ENCODE measurements around the gene FGA.

Gene FGA

DNA sequence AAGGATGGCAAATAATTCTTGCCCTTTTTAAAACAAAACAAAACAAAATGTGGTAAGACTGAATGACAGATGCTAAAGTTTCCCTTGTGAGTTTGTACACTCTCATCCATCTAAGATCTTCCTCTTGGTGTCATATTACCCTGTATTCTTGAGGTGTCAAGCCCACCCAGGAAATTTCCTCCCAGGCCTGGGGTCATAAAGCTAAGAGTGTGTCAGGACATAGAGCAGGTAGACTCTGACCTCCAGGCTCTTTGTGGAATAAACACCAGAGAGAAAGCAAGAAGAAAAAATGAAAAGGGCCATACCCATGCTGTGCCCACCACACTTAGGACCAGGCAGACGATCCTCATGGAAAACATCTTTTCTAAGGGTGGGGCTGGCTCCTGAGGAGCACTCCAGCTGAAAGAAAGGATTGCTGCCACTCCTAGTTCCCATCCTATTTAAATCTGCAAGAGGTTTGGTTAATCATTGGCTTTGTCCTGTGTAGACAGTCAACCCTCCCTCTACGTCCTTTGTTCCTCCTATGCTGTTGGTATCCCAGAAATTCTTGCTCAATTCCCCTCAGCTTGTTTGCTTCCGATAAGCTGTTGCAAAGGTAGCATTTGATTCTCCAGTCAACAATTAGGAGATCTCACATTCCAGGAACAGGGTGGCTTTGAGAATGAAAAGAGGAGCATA is at the start of gene FGA:
Gene FGA (minus strand): TSS at position 414 of the 678 bp plus-strand sequence. CDS start 55 bp downstream, at position 359.
- DNase-seq (ENCODE audit: low spot score): no peak
- Mint-ChIP-seq H3K36me3 (ENCODE audit: low read depth) (no peaks in the 10 kb centered on the region), H3K27me3 (ENCODE audit: low read depth) (peaks cover 6% of the 10 kb centered on the region), H3K4me3 (no peak within 1 kb of the TSS), H3K4me1 (ENCODE audit: low read depth) (no peaks in the 10 kb centered on the region), H3K27ac (no peak within 1 kb of the TSS), H3K9me3 (no peaks in the 10 kb centered on the region)

- peaks cover 10% of the 10 kb centered on the region for H3K27me3 Mint-ChIP-seq (ENCODE audit: low read depth)
- DNase-seq (ENCODE audit: low spot score): no peak
- H3K27ac Mint-ChIP-seq: no peak overlapping the region
Measured at GRCh38 chr4:154634058-154634457, 43.5 kb upstream of the FGA start.

GRCh38 chr4:154631828-154632227 is 41.3 kb upstream of the FGA start:
- H3K36me3 Mint-ChIP-seq (ENCODE audit: low read depth): no peaks in the 10 kb centered on the region
- DNase-seq (ENCODE audit: low spot score): no peak
- H3K4me3 Mint-ChIP-seq: no peak overlapping the region
- no peaks in the 10 kb centered on the region for H3K4me1 Mint-ChIP-seq (ENCODE audit: low read depth)
- H3K27ac Mint-ChIP-seq: no peak overlapping the region
- peaks cover 10% of the 10 kb centered on the region for H3K27me3 Mint-ChIP-seq (ENCODE audit: low read depth)
- H3K9me3 Mint-ChIP-seq: no peaks in the 10 kb centered on the region

More at GRCh38 chr4:154634058-154634457, 43.5 kb upstream of the FGA start:
- no peaks in the 10 kb centered on the region for H3K9me3 Mint-ChIP-seq
- no peaks in the 10 kb centered on the region for H3K4me1 Mint-ChIP-seq (ENCODE audit: low read depth)
- H3K36me3 Mint-ChIP-seq (ENCODE audit: low read depth): no peaks in the 10 kb centered on the region
- H3K4me3 Mint-ChIP-seq: no peak overlapping the region

- no peaks in the 10 kb centered on the region for H3K4me1 Mint-ChIP-seq (ENCODE audit: low read depth)
- no peak for DNase-seq (ENCODE audit: low spot score)
- no peak overlapping the region for H3K4me3 Mint-ChIP-seq
- H3K36me3 Mint-ChIP-seq (ENCODE audit: low read depth): no peaks in the 10 kb centered on the region
- H3K27me3 Mint-ChIP-seq (ENCODE audit: low read depth): peaks cover 21% of the 10 kb centered on the region
- H3K27ac Mint-ChIP-seq: no peak overlapping the region
- H3K9me3 Mint-ChIP-seq: no peaks in the 10 kb centered on the region
Measured at GRCh38 chr4:154630324-154630723, 39.8 kb upstream of the FGA start.

DNA sequence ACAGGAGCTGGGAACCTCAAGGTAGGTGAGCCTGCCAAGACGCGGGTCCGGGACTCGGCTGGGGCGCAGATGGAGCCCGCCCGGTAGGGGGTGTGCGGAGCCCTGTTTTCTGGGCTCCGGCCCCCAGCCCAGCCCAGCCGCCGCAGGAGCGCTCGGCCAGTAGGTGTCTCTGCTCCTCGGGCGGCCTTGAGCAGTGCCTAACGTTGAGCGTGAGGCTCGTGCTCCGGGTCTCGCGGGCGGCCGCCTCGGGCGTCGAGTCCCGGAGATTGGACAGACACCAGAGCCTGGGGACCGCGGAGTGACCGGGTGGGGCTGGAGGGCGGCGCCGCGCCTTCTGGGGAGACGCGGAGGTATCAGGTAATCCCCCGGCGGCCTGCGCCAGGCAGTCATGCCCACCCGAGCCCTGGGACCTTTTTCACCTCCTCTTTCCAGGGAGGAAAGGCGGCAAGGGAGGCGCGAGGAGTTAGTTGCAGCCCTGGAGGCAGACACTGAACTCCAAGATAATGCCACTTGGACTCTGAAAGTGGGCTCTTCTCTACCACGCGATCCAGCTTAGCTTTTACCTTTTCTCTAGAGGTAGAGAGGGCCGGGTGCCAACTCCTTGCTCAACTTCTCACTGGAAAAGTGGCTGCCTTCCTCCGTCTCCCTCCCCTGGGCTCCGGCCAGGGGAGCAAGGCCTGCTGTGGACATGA is 36.4 kb upstream of the FGA start:
- Mint-ChIP-seq H3K4me3 (no peak overlapping the region), H3K27ac (no peak overlapping the region), H3K4me1 (ENCODE audit: low read depth) (no peaks in the 10 kb centered on the region), H3K9me3 (no peaks in the 10 kb centered on the region), H3K36me3 (ENCODE audit: low read depth) (no peaks in the 10 kb centered on the region), H3K27me3 (ENCODE audit: low read depth) (peaks cover 17% of the 10 kb centered on the region)
- DNase-seq (ENCODE audit: low spot score): peak; percentile 44

- Mint-ChIP-seq H3K4me1 (ENCODE audit: low read depth) (no peaks in the 10 kb centered on the region), H3K36me3 (ENCODE audit: low read depth) (no peaks in the 10 kb centered on the region), H3K9me3 (no peaks in the 10 kb centered on the region), H3K27ac (no peak overlapping the region), H3K27me3 (ENCODE audit: low read depth) (peaks cover 20% of the 10 kb centered on the region), H3K4me3 (no peak overlapping the region)
- no peak for DNase-seq (ENCODE audit: low spot score)
Measured at GRCh38 chr4:154625971-154626370, 35.4 kb upstream of the FGA start.

- DNase-seq (ENCODE audit: low spot score): no peak
- H3K27ac Mint-ChIP-seq: no peak overlapping the region
- H3K36me3 Mint-ChIP-seq (ENCODE audit: low read depth): no peaks in the 10 kb centered on the region
- no peak overlapping the region for H3K4me3 Mint-ChIP-seq
- H3K9me3 Mint-ChIP-seq: no peaks in the 10 kb centered on the region
- H3K27me3 Mint-ChIP-seq (ENCODE audit: low read depth): peaks cover 17% of the 10 kb centered on the region
- H3K4me1 Mint-ChIP-seq (ENCODE audit: low read depth): no peaks in the 10 kb centered on the region
Measured at GRCh38 chr4:154623995-154624394, 33.5 kb upstream of the FGA start.

GRCh38 chr4:154623436-154623835 is 32.9 kb upstream of the FGA start:
- no peak overlapping the region for H3K4me3 Mint-ChIP-seq
- DNase-seq (ENCODE audit: low spot score): no peak
- H3K36me3 Mint-ChIP-seq (ENCODE audit: low read depth): no peaks in the 10 kb centered on the region
- H3K9me3 Mint-ChIP-seq: no peaks in the 10 kb centered on the region
- H3K27me3 Mint-ChIP-seq (ENCODE audit: low read depth): peaks cover 17% of the 10 kb centered on the region
- no peak overlapping the region for H3K27ac Mint-ChIP-seq
- H3K4me1 Mint-ChIP-seq (ENCODE audit: low read depth): no peaks in the 10 kb centered on the region

GRCh38 chr4:154622598-154622997 is 32.1 kb upstream of the FGA start:
- no peak overlapping the region for H3K4me3 Mint-ChIP-seq
- no peaks in the 10 kb centered on the region for H3K4me1 Mint-ChIP-seq (ENCODE audit: low read depth)
- no peak overlapping the region for H3K27ac Mint-ChIP-seq
- H3K36me3 Mint-ChIP-seq (ENCODE audit: low read depth): no peaks in the 10 kb centered on the region
- no peak for DNase-seq (ENCODE audit: low spot score)
- no peaks in the 10 kb centered on the region for H3K9me3 Mint-ChIP-seq
- H3K27me3 Mint-ChIP-seq (ENCODE audit: low read depth): peaks cover 17% of the 10 kb centered on the region

DNA sequence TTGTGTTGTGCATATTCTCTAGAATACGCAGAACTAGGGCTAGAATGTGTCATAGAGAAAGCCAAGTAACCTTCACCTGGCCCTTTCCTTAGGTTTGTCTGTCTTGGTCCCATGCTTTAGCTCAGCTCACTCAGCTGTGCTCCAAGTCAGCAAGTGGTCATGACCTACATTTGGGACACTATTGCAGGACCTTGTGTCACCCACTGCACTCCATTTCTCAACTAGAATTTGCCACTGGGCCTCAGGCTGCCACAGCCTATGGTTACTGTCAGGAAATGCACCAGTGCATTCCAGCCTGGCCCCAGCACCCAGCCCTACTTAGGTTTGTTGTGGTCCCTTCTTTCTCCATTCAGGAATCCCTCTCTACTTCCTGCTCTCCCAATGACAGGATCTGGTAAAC is 29.6 kb upstream of the FGA start:
- Mint-ChIP-seq H3K9me3 (peaks cover 5% of the 10 kb centered on the region), H3K4me3 (no peak overlapping the region), H3K27ac (no peak overlapping the region), H3K27me3 (ENCODE audit: low read depth) (peaks cover 5% of the 10 kb centered on the region), H3K36me3 (ENCODE audit: low read depth) (peaks cover 3% of the 10 kb centered on the region), H3K4me1 (ENCODE audit: low read depth) (peaks cover 9% of the 10 kb centered on the region)
- no peak for DNase-seq (ENCODE audit: low spot score)

- Mint-ChIP-seq H3K4me3 (no peak overlapping the region), H3K36me3 (ENCODE audit: low read depth) (peaks cover 3% of the 10 kb centered on the region), H3K27me3 (ENCODE audit: low read depth) (peaks cover 7% of the 10 kb centered on the region), H3K4me1 (ENCODE audit: low read depth) (peaks cover 9% of the 10 kb centered on the region), H3K27ac (no peak overlapping the region), H3K9me3 (peaks cover 5% of the 10 kb centered on the region)
- peak; percentile 25 for DNase-seq (ENCODE audit: low spot score)
Measured at GRCh38 chr4:154618708-154619315, 28.3 kb upstream of the FGA start.

- H3K4me3 Mint-ChIP-seq: no peak overlapping the region
Measured at GRCh38 chr4:154617820-154618317, 27.3 kb upstream of the FGA start.

DNA sequence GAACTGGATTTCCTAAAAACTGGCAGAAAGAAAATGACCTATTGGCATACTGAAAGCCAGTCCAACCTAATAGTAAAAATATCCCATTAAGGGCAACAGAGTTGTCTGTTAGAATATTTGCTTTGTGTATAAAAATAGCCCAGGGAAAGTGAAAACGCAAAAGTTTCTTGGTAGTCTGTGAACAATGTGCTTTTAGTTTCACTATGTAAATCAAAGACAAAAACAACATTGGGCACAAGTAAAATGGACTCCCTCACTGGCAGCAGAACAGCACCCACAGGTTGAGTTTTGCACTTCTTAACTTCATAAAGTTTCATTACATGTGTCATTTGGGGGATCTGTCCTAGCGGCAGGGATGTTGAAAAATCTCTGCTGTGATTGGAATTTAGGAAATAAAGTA is 26.2 kb upstream of the FGA start:
- peak overlapping the region; percentile 29 for H3K4me3 Mint-ChIP-seq
- H3K27ac Mint-ChIP-seq: peak overlapping the region; percentile 74

More at GRCh38 chr4:154617820-154618317, 27.3 kb upstream of the FGA start:
- Mint-ChIP-seq H3K36me3 (ENCODE audit: low read depth) (peaks cover 3% of the 10 kb centered on the region), H3K9me3 (peaks cover 5% of the 10 kb centered on the region), H3K27me3 (ENCODE audit: low read depth) (peaks cover 9% of the 10 kb centered on the region), H3K27ac (no peak overlapping the region), H3K4me1 (ENCODE audit: low read depth) (peaks cover 9% of the 10 kb centered on the region)
- no peak for DNase-seq (ENCODE audit: low spot score)

GRCh38 chr4:154616287-154616686 is 25.7 kb upstream of the FGA start:
- Mint-ChIP-seq H3K27me3 (ENCODE audit: low read depth) (peaks cover 8% of the 10 kb centered on the region), H3K4me3 (no peak overlapping the region), H3K4me1 (ENCODE audit: low read depth) (peaks cover 9% of the 10 kb centered on the region), H3K27ac (peak overlapping the region; percentile 31), H3K9me3 (peaks cover 5% of the 10 kb centered on the region), H3K36me3 (ENCODE audit: low read depth) (peaks cover 3% of the 10 kb centered on the region)
- no peak for DNase-seq (ENCODE audit: low spot score)

More for the DNA sequence above, 26.2 kb upstream of the FGA start:
- H3K27me3 Mint-ChIP-seq (ENCODE audit: low read depth): peaks cover 10% of the 10 kb centered on the region
- peaks cover 5% of the 10 kb centered on the region for H3K9me3 Mint-ChIP-seq
- no peak for DNase-seq (ENCODE audit: low spot score)
- peaks cover 9% of the 10 kb centered on the region for H3K4me1 Mint-ChIP-seq (ENCODE audit: low read depth)
- H3K36me3 Mint-ChIP-seq (ENCODE audit: low read depth): peaks cover 3% of the 10 kb centered on the region
